CD4-positive, alpha-beta T cell (primary cell): Measurements from ENCODE around the gene KCNMA1. TPM values are rescaled to one million over a fixed set of nuclear protein-coding genes. Genes with fewer than 3 reads are reported as not detected.

Experiments
- ATAC-seq: fragments of 200-7000 bp; cut with Tn5 transposase; one replicate; pipeline ENCODE4 v1.10.0; 2022; ENCODE audit warnings: mild to moderate bottlenecking; ENCODE audit not compliant: poor library complexity
- CTCF ChIA-PET: fragments of 350-600 bp; sonication (Branson Sonifier 250); formaldehyde crosslinking; loops from one replicate; lab custom pipeline; 2021; ENCODE audit warnings: antibody characterized with exemption, inconsistent platforms; lab: Charles Lee
- POLR2A ChIA-PET: fragments of 350-600 bp; sonication (Branson Sonifier 250); formaldehyde crosslinking; loops from one replicate; lab custom pipeline; 2021; ENCODE audit warnings: antibody characterized with exemption, inconsistent platforms; lab: Charles Lee
- DNase-seq, 14 experiments: peaks; one replicate each; pipeline ENCODE4 v3.0.0-alpha.2; 2013 to 2020; ENCODE audit warnings: mixed read lengths in 2 of 14
- H3K27ac ChIP-seq, 2 donors: one replicate each; pipeline versions ENCODE4 v1.5.1 to v1.7.0; 2013; ENCODE audit warnings: low read length in 2 of 2, low read depth in 1 of 2, mild to moderate bottlenecking in 1 of 2
- H3K27me3 ChIP-seq, 2 experiments: 1 replicate in 1 of 2; 2 replicates in 1 of 2; pipeline versions ENCODE4 v1.6.1 to v1.7.0; 2013; ENCODE audit warnings: low read length in 2 of 2, control low read depth in 1 of 2, mild to moderate bottlenecking in 1 of 2, moderate library complexity in 1 of 2; ENCODE audit not compliant: insufficient read depth in 2 of 2, control insufficient read depth in 1 of 2
- H3K36me3 ChIP-seq: one replicate; pipeline ENCODE4 v1.6.1; 2013; ENCODE audit warnings: low read length, control low read depth; ENCODE audit not compliant: insufficient read depth
- H3K4me1 ChIP-seq: one replicate; pipeline ENCODE4 v1.6.1; 2013; ENCODE audit warnings: low read length, control low read depth; ENCODE audit not compliant: insufficient read depth
- H3K4me3 ChIP-seq: one replicate; pipeline ENCODE4 v1.5.1; 2013; ENCODE audit warnings: mild to moderate bottlenecking, low read length, moderate library complexity
- H3K9me3 ChIP-seq, 2 experiments: 1 replicate in 1 of 2; 2 replicates in 1 of 2; pipeline versions ENCODE4 v1.6.1 to v1.7.0; 2013; ENCODE audit warnings: low read length in 2 of 2, mild to moderate bottlenecking in 2 of 2, control low read depth in 1 of 2, moderate library complexity in 1 of 2; ENCODE audit not compliant: control insufficient read depth in 1 of 2, insufficient read depth in 1 of 2
- H3K27ac Mint-ChIP-seq: one replicate; pipeline ENCODE4 v1.8.0; 2020; ENCODE audit warnings: mixed read lengths
- H3K27me3 Mint-ChIP-seq: one replicate; pipeline ENCODE4 v1.8.0; 2021; ENCODE audit warnings: mixed read lengths
- H3K36me3 Mint-ChIP-seq: one replicate; pipeline ENCODE4 v1.8.0; 2021; ENCODE audit warnings: low read depth, mixed read lengths
- H3K4me1 Mint-ChIP-seq: one replicate; pipeline ENCODE4 v1.8.0; 2021; ENCODE audit warnings: low read depth, mixed read lengths
- H3K4me3 Mint-ChIP-seq: one replicate; pipeline ENCODE4 v1.8.0; 2020; ENCODE audit warnings: mild to moderate bottlenecking, mixed read lengths
- H3K9me3 Mint-ChIP-seq: one replicate; pipeline ENCODE4 v1.8.0; 2020; ENCODE audit warnings: mixed read lengths
- intact Hi-C, 2 experiments: fragments of 100-400 bp; cut with DNase I in 1 of 2; cut with micrococcal nuclease in 1 of 2; formaldehyde crosslinking; loops; one replicate each; pipeline versions ENCODE4 v1.15.1 to v1.9.0; 2023 to 2025; cut with DNase I, micrococcal nuclease
- total RNA-seq, 174 experiments: library from RNA in 2 of 174; stranded (reverse) in 2 of 174; gene quantifications; one replicate each; pipeline ENCODE4 v1.2.3 and lab custom pipeline; 2021 to 2026
- TF ChIP-seq, protein P1 (sequence below): fragments of 200-600 bp; IDR thresholded peaks from one replicate; pipeline ENCODE4 v1.8.0; 2022; ENCODE audit warnings: antibody characterized with exemption, mild to moderate bottlenecking

KCNMA1 gene
- total RNA-seq, 2 experiments from 2014 or later: not detected

DNA sequence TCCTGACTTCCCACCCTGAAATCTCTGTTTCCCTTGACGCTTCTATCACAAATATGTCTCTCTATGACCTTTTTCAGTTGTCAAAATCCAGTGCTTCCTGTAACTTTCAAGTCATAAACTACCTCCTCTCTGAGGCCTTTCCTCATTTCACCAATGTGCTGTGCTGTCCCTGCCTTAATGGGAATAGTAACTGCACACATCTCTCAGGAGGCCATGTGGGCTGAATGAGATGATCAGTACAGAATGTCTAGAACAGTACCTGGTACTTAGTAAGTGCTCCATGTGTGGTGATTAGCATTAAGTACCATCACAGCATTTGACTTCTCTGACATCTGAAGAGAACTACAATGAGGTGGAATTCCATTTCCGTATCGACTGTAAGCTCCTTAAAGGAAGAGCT is 588.5 kb downstream of the KCNMA1 start:
- ChIA-PET CTCF (no interaction called here), POLR2A (no interaction called here)
- ATAC-seq (no peak), DNase-seq (no peak)
- Mint-ChIP-seq H3K36me3 (no peaks in the 10 kb centered on the region), H3K27me3 (peaks cover 8% of the 10 kb centered on the region), H3K4me3 (no peak overlapping the region), H3K27ac (no peak overlapping the region), H3K4me1 (peaks cover 10% of the 10 kb centered on the region), H3K9me3 (no peaks in the 10 kb centered on the region)
- Histone ChIP-seq H3K4me1 (no peaks in the 10 kb centered on the region), H3K27ac (no peak overlapping the region), H3K9me3 (no peaks in the 10 kb centered on the region), H3K4me3 (no peak overlapping the region), H3K36me3 (no peaks in the 10 kb centered on the region), H3K27me3 (no peaks in the 10 kb centered on the region)
- TF ChIP-seq, protein P1, sequence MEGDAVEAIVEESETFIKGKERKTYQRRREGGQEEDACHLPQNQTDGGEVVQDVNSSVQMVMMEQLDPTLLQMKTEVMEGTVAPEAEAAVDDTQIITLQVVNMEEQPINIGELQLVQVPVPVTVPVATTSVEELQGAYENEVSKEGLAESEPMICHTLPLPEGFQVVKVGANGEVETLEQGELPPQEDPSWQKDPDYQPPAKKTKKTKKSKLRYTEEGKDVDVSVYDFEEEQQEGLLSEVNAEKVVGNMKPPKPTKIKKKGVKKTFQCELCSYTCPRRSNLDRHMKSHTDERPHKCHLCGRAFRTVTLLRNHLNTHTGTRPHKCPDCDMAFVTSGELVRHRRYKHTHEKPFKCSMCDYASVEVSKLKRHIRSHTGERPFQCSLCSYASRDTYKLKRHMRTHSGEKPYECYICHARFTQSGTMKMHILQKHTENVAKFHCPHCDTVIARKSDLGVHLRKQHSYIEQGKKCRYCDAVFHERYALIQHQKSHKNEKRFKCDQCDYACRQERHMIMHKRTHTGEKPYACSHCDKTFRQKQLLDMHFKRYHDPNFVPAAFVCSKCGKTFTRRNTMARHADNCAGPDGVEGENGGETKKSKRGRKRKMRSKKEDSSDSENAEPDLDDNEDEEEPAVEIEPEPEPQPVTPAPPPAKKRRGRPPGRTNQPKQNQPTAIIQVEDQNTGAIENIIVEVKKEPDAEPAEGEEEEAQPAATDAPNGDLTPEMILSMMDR: no peak
- intact Hi-C loops: no loop called here

DNA sequence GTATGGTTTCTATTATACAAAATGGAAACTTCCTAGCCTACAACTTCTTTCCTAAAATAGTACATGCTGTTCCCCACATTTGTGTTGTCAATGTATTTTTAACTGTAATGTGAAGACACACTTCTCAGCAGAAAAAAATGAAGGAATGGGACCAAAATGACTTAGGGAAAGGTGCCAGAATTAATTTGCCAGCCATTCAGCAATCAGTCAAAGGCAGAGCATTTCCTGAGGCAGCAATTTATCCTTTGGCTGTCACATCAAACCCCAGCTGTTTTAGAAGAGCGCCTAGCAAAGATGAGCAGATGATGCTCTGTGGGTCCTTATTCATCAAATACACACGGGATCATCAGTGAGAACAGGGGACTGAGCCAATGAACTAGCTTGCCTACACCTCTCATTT is 592.5 kb downstream of the KCNMA1 start:
- H3K9me3 ChIP-seq: no peaks in the 10 kb centered on the region
- TF ChIP-seq, protein P1: no peak
- Mint-ChIP-seq H3K4me1 (peaks cover 14% of the 10 kb centered on the region), H3K9me3 (no peaks in the 10 kb centered on the region), H3K27ac (no peak overlapping the region), H3K36me3 (no peaks in the 10 kb centered on the region), H3K4me3 (no peak overlapping the region), H3K27me3 (no peaks in the 10 kb centered on the region)
- H3K4me1 ChIP-seq: peaks cover 7% of the 10 kb centered on the region
- ChIA-PET POLR2A (no interaction called here), CTCF (no interaction called here)
- H3K27ac ChIP-seq: no peak overlapping the region
- no peak for ATAC-seq
- H3K4me3 ChIP-seq: no peak overlapping the region
- H3K27me3 ChIP-seq: no peaks in the 10 kb centered on the region
- no peak for DNase-seq
- intact Hi-C loops: no loop called here
- H3K36me3 ChIP-seq: no peaks in the 10 kb centered on the region

DNA sequence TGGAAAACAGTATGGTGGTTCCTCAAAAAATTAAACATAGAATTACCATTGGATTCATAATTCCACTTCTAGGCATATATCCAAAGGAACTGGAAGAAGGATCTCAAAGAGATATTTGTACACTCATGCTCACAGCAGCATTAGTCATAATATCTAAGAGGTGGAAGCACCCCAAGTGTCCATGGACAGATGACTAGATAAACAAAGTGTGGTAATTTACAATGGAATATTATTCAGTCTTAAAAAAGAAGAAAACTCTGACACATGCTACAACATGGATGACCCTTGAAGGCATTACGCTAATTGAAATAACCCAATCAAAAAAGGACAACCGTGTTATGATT is 594.2 kb downstream of the KCNMA1 start:
- H3K27ac Mint-ChIP-seq: no peak overlapping the region
- POLR2A ChIA-PET: no interaction called here
- DNase-seq (no peak), ATAC-seq (no peak)
- Histone ChIP-seq H3K27me3 (no peaks in the 10 kb centered on the region), H3K36me3 (no peaks in the 10 kb centered on the region), H3K27ac (no peak overlapping the region), H3K4me1 (peaks cover 7% of the 10 kb centered on the region), H3K4me3 (no peak overlapping the region), H3K9me3 (no peaks in the 10 kb centered on the region)
- no peak overlapping the region for H3K4me3 Mint-ChIP-seq
- intact Hi-C loops: no loop called here
- CTCF ChIA-PET: no interaction called here
- no peaks in the 10 kb centered on the region for H3K27me3 Mint-ChIP-seq
- peaks cover 17% of the 10 kb centered on the region for H3K4me1 Mint-ChIP-seq
- TF ChIP-seq, protein P1: no peak
- no peaks in the 10 kb centered on the region for H3K36me3 Mint-ChIP-seq
- H3K9me3 Mint-ChIP-seq: no peaks in the 10 kb centered on the region
